ENCODE data around the gene IFITM10. TPM values are rescaled to one million over a fixed set of nuclear protein-coding genes. Genes with fewer than 3 reads are reported as not detected.

IFITM10 gene
- total and polyA plus RNA-seq, 11 donors = 0.12 to 3.6 (median 0.54) TPM

GRCh38 chr11:1742869-1743584, 7.4 kb downstream of the IFITM10 start:
- Histone ChIP-seq H3K9me3 (peaks cover 0 to under 1% (median 0%) of the 10 kb centered on the region in 12 donors), H3K27me3 (peaks cover 0 to 20% (median 0%) of the 10 kb centered on the region in 9 donors), H3K27ac (no peak overlapping the region), H3K4me3 (no peak overlapping the region), H3K36me3 (no peaks in the 10 kb centered on the region), H3K4me1 (peaks cover 0 to 14% (median 2%) of the 10 kb centered on the region in 12 donors)
- WGBS, 4 donors = 83 to 89% (median 86%) methylated on average over 3 of the region's 3 CpGs
- DNase-seq = no peak
- TF ChIP-seq POLR2A (IDR thresholded peaks at IDR 0.05) = no peak
- no peak for TF ChIP-seq CTCF (IDR thresholded peaks at IDR 0.05)
- ATAC-seq = no peak
- intact Hi-C loops (cut with DNase I) = no loop called here

GRCh38 chr11:1742371-1742770, 8.0 kb downstream of the IFITM10 start:
- WGBS, 4 donors = 76 to 79% (median 78%) methylated on average over 4 of the region's 4 CpGs
- H3K27me3 ChIP-seq = peaks cover 0 to 20% (median 0%) of the 10 kb centered on the region in 9 donors
- H3K27ac ChIP-seq = no peak overlapping the region
- no peak overlapping the region for H3K4me3 ChIP-seq
- peaks cover 0 to 14% (median 1%) of the 10 kb centered on the region in 12 donors for H3K4me1 ChIP-seq
- no peak for TF ChIP-seq CTCF (IDR thresholded peaks at IDR 0.05)
- no peak for TF ChIP-seq POLR2A (IDR thresholded peaks at IDR 0.05)
- intact Hi-C loops (cut with DNase I) = no loop called here
- peaks cover 0 to 7% (median under 1%) of the 10 kb centered on the region in 12 donors for H3K9me3 ChIP-seq
- no peak for DNase-seq
- ATAC-seq = no peak
- H3K36me3 ChIP-seq = no peaks in the 10 kb centered on the region

DNA sequence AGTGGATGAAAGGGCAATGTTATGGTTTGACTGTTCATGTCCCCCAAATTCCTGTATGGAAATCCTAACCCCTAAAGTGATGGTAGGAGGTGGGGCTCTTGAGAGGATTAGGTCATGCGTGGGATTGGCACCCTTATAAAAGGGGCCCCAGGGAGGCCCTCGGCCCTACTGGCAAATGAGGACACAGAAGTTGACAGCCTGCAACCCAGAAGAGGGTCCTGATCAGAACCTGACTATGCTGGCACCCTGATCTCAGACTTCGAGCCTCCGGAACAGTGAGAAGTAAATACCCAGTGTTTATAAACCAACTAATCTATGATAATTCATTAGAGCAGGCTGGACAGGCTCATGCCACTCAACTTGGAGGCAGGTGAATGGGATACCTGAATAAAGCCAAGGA, 8.7 kb downstream of the IFITM10 start:
- intact Hi-C loops (cut with DNase I) = no loop called here
- no peak overlapping the region for H3K4me3 ChIP-seq
- H3K4me1 ChIP-seq = peaks cover 0 to 14% (median 1%) of the 10 kb centered on the region in 12 donors
- 81 to 90% (median 85%) methylated on average over 4 of the region's 4 CpGs for WGBS, 4 donors
- peaks cover 0 to 20% (median 0%) of the 10 kb centered on the region in 9 donors for H3K27me3 ChIP-seq
- TF ChIP-seq POLR2A (IDR thresholded peaks at IDR 0.05) (no peak), CTCF (IDR thresholded peaks at IDR 0.05) (no peak)
- ATAC-seq (no peak), DNase-seq (no peak)
- peaks cover 0 to 13% (median 5%) of the 10 kb centered on the region in 12 donors for H3K9me3 ChIP-seq
- H3K27ac ChIP-seq = no peak overlapping the region
- no peaks in the 10 kb centered on the region for H3K36me3 ChIP-seq

- peaks cover 0 to 18% (median 7%) of the 10 kb centered on the region in 12 donors for H3K9me3 ChIP-seq
- 84 to 86% (median 85%) methylated on average over 8 of the region's 8 CpGs for WGBS, 4 donors
- no peak for DNase-seq
- peaks cover 0 to 14% (median 1%) of the 10 kb centered on the region in 12 donors for H3K4me1 ChIP-seq
- TF ChIP-seq CTCF (IDR thresholded peaks at IDR 0.05) = no peak
- TF ChIP-seq POLR2A (IDR thresholded peaks at IDR 0.05) = no peak
- H3K36me3 ChIP-seq = no peaks in the 10 kb centered on the region
- ATAC-seq = no peak
- peaks cover 0 to 22% (median 0%) of the 10 kb centered on the region in 9 donors for H3K27me3 ChIP-seq
- no peak overlapping the region for H3K4me3 ChIP-seq
- intact Hi-C loops (cut with DNase I) = no loop called here
- H3K27ac ChIP-seq = no peak overlapping the region
Observed at GRCh38 chr11:1740786-1741530, 9.4 kb downstream of the IFITM10 start.

Measured in heart left ventricle (tissue), 16 donors.